Measurements from ENCODE around the gene UBASH3B. TPM values are rescaled to one million over a fixed set of nuclear protein-coding genes. Genes with fewer than 3 reads are reported as not detected.

Gene UBASH3B
- total RNA-seq, 3 donors from 2014 or later: 3.5 to 5.9 (median 3.9) TPM

DNA sequence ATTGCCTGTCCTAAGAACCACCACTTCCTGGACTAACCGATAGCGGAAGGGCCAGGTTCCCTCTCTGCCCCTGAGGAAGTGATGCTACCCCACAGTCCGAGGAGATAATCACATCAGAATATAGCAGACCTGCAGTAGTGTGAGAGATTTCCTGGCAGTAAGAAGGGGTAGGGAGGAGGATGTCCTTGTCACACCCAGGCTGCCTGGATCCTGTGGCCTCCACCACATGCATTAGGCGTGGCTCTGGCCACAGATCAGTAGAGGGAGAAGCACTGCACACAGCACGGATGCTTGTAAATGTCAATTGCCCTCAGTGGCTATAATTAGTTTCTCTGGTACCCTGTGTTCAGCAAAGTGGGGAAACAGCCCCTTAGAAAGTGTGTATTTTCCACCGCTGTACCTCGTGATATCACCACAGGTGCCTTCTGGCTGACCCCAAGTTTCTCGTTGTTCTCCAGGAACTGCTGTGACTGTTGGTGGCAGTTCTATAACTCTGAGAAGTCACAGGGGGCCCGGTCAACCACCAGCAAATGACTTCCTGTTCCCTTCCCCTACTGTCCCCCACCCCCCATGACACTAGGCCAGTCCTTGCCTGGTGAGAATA is 61.8 kb downstream of the UBASH3B start:
- ATAC-seq (peak; percentile 80), DNase-seq (peak in 2 of 3 donors; percentile 34 to 69)
- H3K4me3 ChIP-seq: no peak overlapping the region
- H3K36me3 ChIP-seq (ENCODE audit: low read depth): no peaks in the 10 kb centered on the region
- H3K4me1 ChIP-seq (ENCODE audit: low read depth): no peaks in the 10 kb centered on the region
- intact Hi-C loops (cut with DNase I, micrococcal nuclease): no loop called here
- H3K9me3 ChIP-seq: no peaks in the 10 kb centered on the region
- TF ChIP-seq, protein P1, sequence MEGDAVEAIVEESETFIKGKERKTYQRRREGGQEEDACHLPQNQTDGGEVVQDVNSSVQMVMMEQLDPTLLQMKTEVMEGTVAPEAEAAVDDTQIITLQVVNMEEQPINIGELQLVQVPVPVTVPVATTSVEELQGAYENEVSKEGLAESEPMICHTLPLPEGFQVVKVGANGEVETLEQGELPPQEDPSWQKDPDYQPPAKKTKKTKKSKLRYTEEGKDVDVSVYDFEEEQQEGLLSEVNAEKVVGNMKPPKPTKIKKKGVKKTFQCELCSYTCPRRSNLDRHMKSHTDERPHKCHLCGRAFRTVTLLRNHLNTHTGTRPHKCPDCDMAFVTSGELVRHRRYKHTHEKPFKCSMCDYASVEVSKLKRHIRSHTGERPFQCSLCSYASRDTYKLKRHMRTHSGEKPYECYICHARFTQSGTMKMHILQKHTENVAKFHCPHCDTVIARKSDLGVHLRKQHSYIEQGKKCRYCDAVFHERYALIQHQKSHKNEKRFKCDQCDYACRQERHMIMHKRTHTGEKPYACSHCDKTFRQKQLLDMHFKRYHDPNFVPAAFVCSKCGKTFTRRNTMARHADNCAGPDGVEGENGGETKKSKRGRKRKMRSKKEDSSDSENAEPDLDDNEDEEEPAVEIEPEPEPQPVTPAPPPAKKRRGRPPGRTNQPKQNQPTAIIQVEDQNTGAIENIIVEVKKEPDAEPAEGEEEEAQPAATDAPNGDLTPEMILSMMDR (IDR thresholded peaks at IDR 0.05): no peak

DNA sequence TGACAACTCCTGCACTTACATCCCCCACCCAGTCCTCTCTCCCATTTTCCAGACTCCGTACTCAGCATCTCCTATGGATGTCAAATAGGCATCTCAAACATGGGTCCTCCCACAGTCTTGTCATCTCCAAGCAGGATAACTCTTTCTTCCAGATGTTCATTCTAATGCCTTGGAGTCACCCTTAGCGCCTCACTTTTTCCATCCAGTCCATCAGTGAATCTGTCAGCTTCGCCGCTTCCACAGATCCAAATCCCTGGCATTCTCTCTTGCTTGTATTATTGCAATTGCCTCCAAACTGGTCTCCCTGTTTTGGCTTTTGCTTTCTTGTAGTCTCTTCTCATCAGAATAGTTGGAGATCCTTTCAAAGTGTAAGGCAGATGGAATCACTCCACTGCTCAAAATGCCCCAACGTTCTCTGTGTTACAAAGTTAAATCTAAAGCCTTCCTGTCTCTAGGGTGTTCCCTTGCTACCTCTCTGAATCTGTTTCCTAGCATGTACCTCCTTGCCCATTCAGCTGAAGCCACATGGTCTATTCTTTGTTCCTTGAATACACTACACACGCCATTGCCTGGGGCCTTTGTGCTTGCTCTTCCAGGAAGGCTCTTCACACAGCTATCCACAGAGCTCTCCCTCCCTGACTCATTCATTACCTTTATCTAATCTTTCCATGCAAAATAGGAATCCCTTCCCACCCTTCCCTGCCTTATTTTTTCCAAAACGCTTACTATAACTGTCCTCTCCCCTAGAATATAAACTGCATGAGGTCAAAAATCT is 64.8 kb downstream of the UBASH3B start:
- TF ChIP-seq, protein P1 (IDR thresholded peaks at IDR 0.05): no peak
- Histone ChIP-seq H3K4me1 (ENCODE audit: low read depth) (no peaks in the 10 kb centered on the region), H3K4me3 (no peak overlapping the region), H3K9me3 (no peaks in the 10 kb centered on the region), H3K36me3 (ENCODE audit: low read depth) (no peaks in the 10 kb centered on the region)
- intact Hi-C loops (cut with DNase I, micrococcal nuclease): no loop called here
- ATAC-seq (no peak), DNase-seq (no peak)

DNA sequence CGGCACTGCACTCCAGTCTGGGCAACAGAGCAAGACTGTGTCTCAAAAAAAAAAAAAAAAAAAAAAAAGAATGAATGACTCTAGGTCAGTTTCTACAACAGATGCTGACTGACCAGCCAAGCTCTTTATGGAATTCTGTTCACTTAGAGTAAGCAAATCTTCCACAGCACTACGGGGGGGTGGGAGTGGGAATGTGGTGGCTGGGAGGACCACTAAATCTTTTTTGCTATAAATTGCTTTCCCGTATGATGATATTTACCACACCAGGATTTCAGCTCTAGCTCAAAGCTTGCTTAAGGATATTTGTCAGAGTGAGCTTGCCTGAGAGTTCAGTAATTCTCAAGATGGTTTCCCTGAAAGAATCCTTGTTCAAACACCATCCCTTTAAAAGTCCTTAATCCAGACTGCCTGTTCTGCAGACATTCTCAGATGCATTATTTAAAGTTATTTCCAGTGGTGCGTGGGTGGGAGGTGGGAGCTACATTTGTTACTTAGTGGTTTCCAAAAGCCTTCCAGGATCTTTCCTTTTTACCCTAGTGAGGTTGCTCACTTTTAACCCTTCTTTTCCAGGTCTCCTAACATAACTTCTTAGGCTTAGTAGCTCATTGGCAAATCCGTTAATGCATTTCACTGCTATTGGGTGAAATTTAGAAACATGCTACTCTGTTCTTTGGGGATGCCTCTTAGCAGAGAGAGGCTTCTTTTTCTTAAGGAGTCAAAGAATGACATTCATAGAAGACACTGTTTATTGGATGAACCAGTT is 65.9 kb downstream of the UBASH3B start:
- H3K4me3 ChIP-seq: no peak overlapping the region
- intact Hi-C loops (cut with DNase I, micrococcal nuclease): no loop called here
- no peaks in the 10 kb centered on the region for H3K36me3 ChIP-seq (ENCODE audit: low read depth)
- H3K4me1 ChIP-seq (ENCODE audit: low read depth): no peaks in the 10 kb centered on the region
- DNase-seq (no peak), ATAC-seq (no peak)
- TF ChIP-seq, protein P1 (IDR thresholded peaks at IDR 0.05): no peak
- no peaks in the 10 kb centered on the region for H3K9me3 ChIP-seq

DNA sequence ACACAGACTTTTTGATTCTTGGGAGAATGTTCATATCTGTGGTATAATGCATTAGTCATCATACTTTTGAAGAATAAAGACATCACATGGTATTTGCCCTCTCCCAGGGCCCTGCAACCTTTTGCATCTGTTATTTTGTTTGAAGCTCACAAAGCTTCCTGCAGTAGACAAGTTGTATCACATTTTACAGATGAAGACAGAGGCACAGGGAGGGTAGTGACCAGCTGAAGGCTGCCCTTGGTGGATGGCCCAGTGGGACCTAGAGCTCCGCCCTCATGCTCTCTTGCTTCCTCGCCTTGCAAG is 66.4 kb downstream of the UBASH3B start:
- ATAC-seq (no peak), DNase-seq (no peak)
- Histone ChIP-seq H3K36me3 (ENCODE audit: low read depth) (no peaks in the 10 kb centered on the region), H3K4me3 (no peak overlapping the region), H3K4me1 (ENCODE audit: low read depth) (no peaks in the 10 kb centered on the region), H3K9me3 (no peaks in the 10 kb centered on the region)
- intact Hi-C loops (cut with DNase I, micrococcal nuclease): no loop called here
- TF ChIP-seq, protein P1 (IDR thresholded peaks at IDR 0.05): no peak

DNA sequence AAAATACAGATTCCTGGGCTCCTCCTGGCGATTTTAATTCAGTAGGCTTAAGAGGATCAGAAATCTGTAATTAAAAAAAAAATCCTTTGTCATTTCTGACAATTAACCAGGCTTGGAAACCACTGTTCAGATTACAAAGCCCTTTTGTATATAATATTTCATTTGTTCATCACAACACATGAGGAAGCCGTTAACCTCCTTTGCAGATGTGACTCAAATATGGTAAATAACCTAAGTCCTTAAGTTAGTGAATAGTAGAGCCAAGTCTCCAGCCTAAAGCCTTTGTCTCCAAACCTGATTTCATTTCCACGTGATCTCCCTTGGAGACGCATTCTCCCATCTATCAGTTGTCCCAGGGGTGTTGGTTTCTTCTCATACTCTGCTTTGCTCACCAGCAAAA is 67.6 kb downstream of the UBASH3B start:
- no peak for ATAC-seq
- DNase-seq: no peak
- intact Hi-C loops (cut with DNase I, micrococcal nuclease): no loop called here
- TF ChIP-seq, protein P1 (IDR thresholded peaks at IDR 0.05): no peak
- Histone ChIP-seq H3K36me3 (ENCODE audit: low read depth) (no peaks in the 10 kb centered on the region), H3K4me3 (no peak overlapping the region), H3K4me1 (ENCODE audit: low read depth) (no peaks in the 10 kb centered on the region), H3K9me3 (no peaks in the 10 kb centered on the region)
